Muscle layer of colon (tissue), 2 donors: Measurements from ENCODE around the gene MRO.

Source experiments
- H3K27ac ChIP-seq: one replicate; pipeline ENCODE4 v1.7.0; 2013; ENCODE audit warnings: low read depth, mild to moderate bottlenecking, low read length, moderate library complexity
- H3K27me3 ChIP-seq, 2 donors: one replicate each; pipeline ENCODE4 v1.7.0; 2013; ENCODE audit warnings: low read length in 2 of 2, mild to moderate bottlenecking in 2 of 2; ENCODE audit not compliant: insufficient read depth in 2 of 2, control insufficient read depth in 1 of 2
- H3K36me3 ChIP-seq: one replicate; pipeline ENCODE4 v1.7.0; 2013; ENCODE audit warnings: mild to moderate bottlenecking, low read length; ENCODE audit not compliant: insufficient read depth
- H3K4me1 ChIP-seq: one replicate; pipeline ENCODE4 v1.7.0; 2013; ENCODE audit warnings: mild to moderate bottlenecking, low read length; ENCODE audit not compliant: insufficient read depth
- H3K4me3 ChIP-seq, 2 donors: one replicate each; pipeline ENCODE4 v1.7.0; 2013; ENCODE audit warnings: low read length in 2 of 2, low read depth in 1 of 2, mild to moderate bottlenecking in 1 of 2, moderate library complexity in 1 of 2
- H3K9ac ChIP-seq: one replicate; pipeline ENCODE4 v1.7.0; 2013; ENCODE audit warnings: low read length
- H3K9me3 ChIP-seq: one replicate; pipeline ENCODE4 v1.7.0; 2013; ENCODE audit warnings: mild to moderate bottlenecking, low read length
- donor health status: abdominal sarcoma.
- donor health status: Adenocarcinoma of cecum.

MRO gene

GRCh38 chr18:50832754-50833153 is 12.9 kb upstream of the MRO start:
- no peaks in the 10 kb centered on the region for H3K36me3 ChIP-seq
- H3K4me1 ChIP-seq, result peaks cover 3% of the 10 kb centered on the region
- no peak overlapping the region for H3K4me3 ChIP-seq
- no peak overlapping the region for H3K9ac ChIP-seq
- no peaks in the 10 kb centered on the region for H3K27me3 ChIP-seq
- H3K27ac ChIP-seq, result no peak overlapping the region
- no peaks in the 10 kb centered on the region for H3K9me3 ChIP-seq

- H3K27ac ChIP-seq, result no peak overlapping the region
- H3K9me3 ChIP-seq, result no peaks in the 10 kb centered on the region
- H3K36me3 ChIP-seq, result no peaks in the 10 kb centered on the region
- H3K9ac ChIP-seq, result no peak overlapping the region
- H3K4me3 ChIP-seq, result no peak overlapping the region
- H3K4me1 ChIP-seq, result peaks cover 3% of the 10 kb centered on the region
- H3K27me3 ChIP-seq, result no peaks in the 10 kb centered on the region
Observed at GRCh38 chr18:50830544-50830943, 10.7 kb upstream of the MRO start.

- Histone ChIP-seq H3K27me3 (no peaks in the 10 kb centered on the region), H3K9ac (no peak overlapping the region), H3K36me3 (no peaks in the 10 kb centered on the region), H3K4me3 (no peak overlapping the region), H3K27ac (no peak overlapping the region), H3K4me1 (peaks cover 3% of the 10 kb centered on the region), H3K9me3 (no peaks in the 10 kb centered on the region)
Observed at GRCh38 chr18:50829644-50830043, 9.8 kb upstream of the MRO start.

- Histone ChIP-seq H3K4me1 (peaks cover 3% of the 10 kb centered on the region), H3K9ac (no peak overlapping the region), H3K9me3 (no peaks in the 10 kb centered on the region), H3K27me3 (no peaks in the 10 kb centered on the region), H3K4me3 (no peak overlapping the region), H3K36me3 (no peaks in the 10 kb centered on the region), H3K27ac (no peak overlapping the region)
Observed at GRCh38 chr18:50826027-50826426, 6.2 kb upstream of the MRO start.

- Histone ChIP-seq H3K27me3 (no peaks in the 10 kb centered on the region), H3K27ac (no peak overlapping the region), H3K4me3 (no peak overlapping the region), H3K9me3 (no peaks in the 10 kb centered on the region), H3K36me3 (no peaks in the 10 kb centered on the region), H3K9ac (no peak overlapping the region), H3K4me1 (peaks cover 7% of the 10 kb centered on the region)
Observed at GRCh38 chr18:50825621-50826020, 5.8 kb upstream of the MRO start.

- H3K4me1 ChIP-seq, result peaks cover 17% of the 10 kb centered on the region
- H3K36me3 ChIP-seq, result no peaks in the 10 kb centered on the region
- no peaks in the 10 kb centered on the region for H3K9me3 ChIP-seq
- no peak overlapping the region for H3K9ac ChIP-seq
- no peak overlapping the region for H3K4me3 ChIP-seq
- H3K27me3 ChIP-seq, result no peaks in the 10 kb centered on the region
- no peak overlapping the region for H3K27ac ChIP-seq
Observed at GRCh38 chr18:50822756-50823155, 2.9 kb upstream of the MRO start.

GRCh38 chr18:50820901-50821520 is 1.2 kb upstream of the MRO start:
- Histone ChIP-seq H3K4me3 (no peak overlapping the region), H3K9ac (no peak overlapping the region), H3K36me3 (no peaks in the 10 kb centered on the region), H3K27me3 (no peaks in the 10 kb centered on the region), H3K27ac (no peak overlapping the region), H3K9me3 (no peaks in the 10 kb centered on the region), H3K4me1 (peaks cover 17% of the 10 kb centered on the region)

GRCh38 chr18:50819027-50819727 is 639 bp downstream of the MRO start:
- no peaks in the 10 kb centered on the region for H3K36me3 ChIP-seq
- peak overlapping the region; percentile 5 to 58 for H3K4me3 ChIP-seq
- no peaks in the 10 kb centered on the region for H3K9me3 ChIP-seq
- H3K4me1 ChIP-seq, result peaks cover 17% of the 10 kb centered on the region
- no peak overlapping the region for H3K9ac ChIP-seq
- no peaks in the 10 kb centered on the region for H3K27me3 ChIP-seq
- H3K27ac ChIP-seq, result no peak overlapping the region

- no peaks in the 10 kb centered on the region for H3K36me3 ChIP-seq
- no peaks in the 10 kb centered on the region for H3K9me3 ChIP-seq
- no peak overlapping the region for H3K27ac ChIP-seq
- H3K27me3 ChIP-seq, result no peaks in the 10 kb centered on the region
- H3K9ac ChIP-seq, result no peak overlapping the region
- no peak overlapping the region for H3K4me3 ChIP-seq
- H3K4me1 ChIP-seq, result peaks cover 17% of the 10 kb centered on the region
Observed at GRCh38 chr18:50816419-50817166, 3.2 kb downstream of the MRO start.

GRCh38 chr18:50814395-50814794 is 5.4 kb downstream of the MRO start:
- Histone ChIP-seq H3K4me1 (peaks cover 3% of the 10 kb centered on the region), H3K36me3 (no peaks in the 10 kb centered on the region), H3K9me3 (no peaks in the 10 kb centered on the region), H3K27ac (no peak overlapping the region), H3K4me3 (no peak overlapping the region), H3K27me3 (no peaks in the 10 kb centered on the region), H3K9ac (no peak overlapping the region)

- no peaks in the 10 kb centered on the region for H3K36me3 ChIP-seq
Observed at GRCh38 chr18:50813353-50813752, 6.5 kb downstream of the MRO start.

More at GRCh38 chr18:50813353-50813752, 6.5 kb downstream of the MRO start:
- Histone ChIP-seq H3K27ac (no peak overlapping the region), H3K4me1 (no peaks in the 10 kb centered on the region), H3K27me3 (no peaks in the 10 kb centered on the region), H3K9me3 (no peaks in the 10 kb centered on the region), H3K9ac (no peak overlapping the region), H3K4me3 (no peak overlapping the region)
